Superior temporal gyrus (tissue), 1 donor: Measurements from ENCODE around the gene HMCN1.

Experiments
- DNase-seq: peaks from one replicate; pipeline ENCODE4 v3.0.0-alpha.2; 2016; ENCODE audit errors: extremely low spot score

HMCN1 gene

GRCh38 chr1:186240436-186240835, 506.2 kb downstream of the HMCN1 start:
- no peak for DNase-seq
